VCaP (cell line): ENCODE measurements around the gene ANKRD34A.
"Not testable (repeated sequence)": the region's sequence is repeated elsewhere in the genome, so short reads cannot be mapped to it uniquely, and the experiment has no call there.

Experiments
- H3K27ac ChIP-seq: fragments of 450-650 bp; 2 replicates; pipeline ENCODE4 v1.5.1; 2017
- CTCF ChIP-seq: fragments of 450-650 bp; conservative IDR thresholded peaks from 2 replicates; pipeline ENCODE4 v1.5.1; 2017; ENCODE audit warnings: mild to moderate bottlenecking, moderate library complexity

ANKRD34A gene

GRCh38 chr1:145936247-145936646 lies 28.1 kb downstream of the ANKRD34A start:
- H3K27ac ChIP-seq: peak overlapping the region; percentile 53
- TF ChIP-seq CTCF: no peak

- no peak for TF ChIP-seq CTCF
Observed at GRCh38 chr1:145935708-145936107, 28.7 kb downstream of the ANKRD34A start.

DNA sequence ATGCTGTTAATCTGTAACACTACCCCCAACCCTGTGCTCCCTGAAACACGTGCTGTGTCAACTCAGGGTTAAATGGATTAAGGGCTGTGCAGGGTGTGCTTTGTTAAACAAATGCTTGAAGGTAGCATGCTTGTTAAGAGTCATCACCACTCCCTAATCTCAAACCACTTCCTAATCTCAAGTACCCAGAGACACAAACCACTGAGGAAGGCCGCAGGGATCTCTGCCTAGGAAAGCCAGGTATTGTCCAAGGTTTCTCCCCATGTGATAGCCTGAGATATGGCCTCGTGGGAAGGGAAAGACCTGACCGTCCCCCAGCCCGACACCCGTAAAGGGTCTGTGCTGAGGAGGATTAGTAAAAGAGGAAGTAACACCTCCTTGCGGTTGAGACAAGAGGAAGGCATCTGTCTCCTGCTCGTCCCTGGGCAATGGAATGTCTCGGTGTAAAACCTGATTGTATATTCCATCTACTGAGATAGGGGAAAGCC lies 31.8 kb downstream of the ANKRD34A start:
- not testable (repeated sequence) for H3K27ac ChIP-seq

More at GRCh38 chr1:145935708-145936107, 28.7 kb downstream of the ANKRD34A start:
- peak overlapping the region; percentile 53 for H3K27ac ChIP-seq

DNA sequence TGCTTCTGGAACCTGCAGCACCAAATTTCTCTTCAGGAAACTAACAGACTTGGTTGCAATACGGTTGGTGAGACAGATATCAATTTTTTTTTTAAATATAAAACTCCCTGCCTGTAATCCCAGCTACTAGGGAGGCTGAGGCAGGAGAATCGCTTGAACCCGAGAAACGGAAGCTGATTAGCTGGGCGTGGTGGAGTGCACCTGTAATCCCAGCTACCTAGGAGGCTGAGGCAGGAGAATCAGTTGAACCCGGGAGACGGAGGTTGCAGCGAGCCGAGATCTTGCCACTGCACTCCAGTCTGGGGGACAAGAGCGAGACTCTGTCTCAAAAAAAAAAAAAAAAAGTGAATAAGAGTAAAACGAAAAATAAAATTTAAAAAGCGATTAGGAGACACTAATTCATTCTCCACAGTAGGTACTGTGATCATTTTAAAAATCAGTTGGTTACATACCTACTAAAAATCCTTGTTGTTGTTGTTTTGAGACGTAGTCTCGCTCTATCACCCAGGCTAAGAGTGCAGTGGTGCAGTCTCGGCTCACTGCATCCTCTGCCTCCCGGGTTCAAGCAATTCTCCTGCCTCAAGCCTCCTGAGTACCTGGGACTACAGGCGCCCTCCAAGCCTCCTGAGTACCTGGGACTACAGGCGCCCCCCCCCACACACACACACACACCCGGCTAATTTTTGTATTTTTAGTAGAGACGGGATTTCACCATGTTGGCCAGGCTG lies 36.3 kb downstream of the ANKRD34A start:
- no peak for TF ChIP-seq CTCF

DNA sequence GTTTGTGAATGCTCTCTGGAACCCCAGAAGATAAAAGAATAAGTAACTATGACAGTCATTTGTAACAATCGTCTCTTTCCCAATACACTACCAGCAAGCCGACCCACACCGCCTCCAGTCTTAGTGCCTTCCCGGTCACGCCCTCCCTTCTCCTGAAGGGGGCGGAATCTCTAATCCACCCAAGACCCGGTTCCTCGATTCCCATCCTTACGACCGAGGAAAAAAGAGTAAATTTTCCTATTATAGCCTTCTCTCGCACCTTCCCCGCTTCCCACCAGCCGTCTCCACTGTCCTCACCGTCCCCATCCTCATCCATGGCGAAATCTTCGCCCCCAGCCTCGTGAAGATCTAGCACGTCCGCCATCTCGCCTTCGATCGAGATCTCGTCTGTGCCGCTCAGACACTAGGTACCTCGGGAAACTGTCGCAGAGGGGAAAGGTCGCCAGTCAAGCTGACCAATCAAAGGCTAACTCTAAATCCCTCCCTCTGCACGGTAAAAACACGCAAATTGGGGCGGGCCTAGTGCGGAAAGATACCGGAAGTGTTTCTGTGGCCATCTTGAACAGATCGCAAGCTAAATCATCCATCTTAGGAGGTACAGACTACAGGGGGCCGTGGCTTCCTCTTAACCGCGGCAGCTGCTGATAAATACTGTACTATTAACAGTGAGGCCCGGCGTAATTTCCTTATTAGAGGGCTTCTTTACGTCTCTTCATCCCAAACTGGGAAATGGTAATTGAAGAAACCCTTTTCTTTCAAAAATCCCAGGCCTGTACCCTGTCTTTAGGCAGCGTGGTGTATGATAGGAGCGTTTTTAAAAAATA lies 37.1 kb downstream of the ANKRD34A start, which contains the start of gene RBM8A:
TSS of gene RBM8A (minus strand) at position 422 of the 824 bp plus-strand sequence. CDS start at position 364, 58 bp downstream.
- peak within 1 kb of the TSS; percentile 95 for H3K27ac ChIP-seq
- TF ChIP-seq CTCF: peak; percentile 76

More for the DNA sequence above, 36.3 kb downstream of the ANKRD34A start:
- peak overlapping the region; percentile 95 for H3K27ac ChIP-seq

- H3K27ac ChIP-seq: peak overlapping the region; percentile 95
- no peak for TF ChIP-seq CTCF
Observed at GRCh38 chr1:145926686-145927062, 37.7 kb downstream of the ANKRD34A start.

- no peak for TF ChIP-seq CTCF
- no peak overlapping the region for H3K27ac ChIP-seq
Observed at GRCh38 chr1:145922266-145922665, 42.1 kb downstream of the ANKRD34A start.

DNA sequence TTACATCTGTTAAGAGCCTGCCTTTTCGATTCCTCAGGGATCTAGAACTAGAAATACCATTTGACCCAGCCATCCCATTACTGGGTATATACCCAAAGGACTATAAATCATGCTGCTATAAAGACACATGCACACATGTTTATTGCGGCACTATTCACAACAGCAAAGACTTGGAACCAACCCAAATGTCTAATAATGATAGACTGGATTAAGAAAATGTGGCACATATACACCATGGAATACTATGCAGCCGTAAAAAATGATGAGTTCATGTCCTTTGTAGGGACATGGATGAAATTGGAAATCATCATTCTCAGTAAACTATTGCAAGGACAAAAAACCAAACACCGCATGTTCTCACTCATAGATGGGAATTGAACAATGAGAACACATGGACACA lies 44.1 kb downstream of the ANKRD34A start:
- peak overlapping the region; percentile 82 for H3K27ac ChIP-seq
